HepG2 (cell line): Measurements from ENCODE around the gene RABGAP1. TPM values are rescaled to one million over a fixed set of nuclear protein-coding genes. Genes with fewer than 3 reads are reported as not detected.

ENCODE experiments used
- ATAC-seq: fragments of 200-7000 bp; cut with Tn5 transposase; 3 replicates; pipeline ENCODE4 v1.9.1; 2020; ENCODE audit warnings: mild to moderate bottlenecking, moderate library complexity
- BruUV-seq: library from RNA; stranded (reverse); fragments of 400-500 nt; replicated peaks from 2 replicates; lab custom pipeline; 2021; lab: Mats Ljungman, UMichigan
- CTCF ChIA-PET: fragments of 300-600 bp; formaldehyde crosslinking; extraction: SDS; loops from one replicate; lab custom pipeline; 2021; ENCODE audit warnings: low total read pairs, inconsistent platforms, low intra/inter-chr PET ratio; lab: Yijun Ruan, JAX
- POLR2A ChIA-PET: fragments of 350-600 bp; sonication (Branson Sonifier 250); formaldehyde crosslinking; loops from one replicate; lab custom pipeline; 2020; ENCODE audit warnings: antibody characterized with exemption, inconsistent platforms; lab: Yijun Ruan, JAX
- DNase-seq: peaks from one replicate; pipeline ENCODE4 v3.0.0-alpha.2; 2015; ENCODE audit warnings: low spot score
- FAIRE-seq: peaks from 3 replicates; lab custom pipeline; 2011; peaks lifted over from hg19 to GRCh38; lab: Jason Lieb, UNC
- H2AFZ ChIP-seq: one replicate; pipeline ENCODE4 v1.6.1; 2011; ENCODE audit warnings: low read length, inconsistent platforms
- H3K27ac ChIP-seq: fragments of 300-600 bp; 3 replicates; pipeline ENCODE4 v1.8.0; 2011; ENCODE audit warnings: mixed run types, mild to moderate bottlenecking, mixed read lengths, low read length, inconsistent platforms; ENCODE audit not compliant: insufficient read depth; ENCODE audit errors: extremely low read length
- H3K27me3 ChIP-seq, 2 experiments: fragments of 200-600 bp in 1 of 2; 2 replicates in 1 of 2; 3 replicates in 1 of 2; pipeline versions ENCODE4 v1.6.0 to v1.8.0; 2011; ENCODE audit warnings: low read length in 2 of 2, mild to moderate bottlenecking in 2 of 2, moderate library complexity in 2 of 2, inconsistent platforms in 1 of 2; ENCODE audit not compliant: insufficient read depth in 2 of 2, control insufficient read depth in 1 of 2
- H3K36me3 ChIP-seq, 2 experiments: fragments of 200-600 bp in 1 of 2; replicated peaks in 1 of 2; 2 replicates in 1 of 2; 3 replicates in 1 of 2; pipeline versions ENCODE4 v1.5.1 to v1.8.0; 2011; ENCODE audit warnings: low read length in 2 of 2, inconsistent platforms in 1 of 2; ENCODE audit not compliant: insufficient read depth in 2 of 2, control insufficient read depth in 1 of 2
- H3K4me1 ChIP-seq: 2 replicates; pipeline ENCODE4 v1.5.1; 2012; ENCODE audit warnings: low read length, inconsistent platforms; ENCODE audit not compliant: insufficient read depth
- H3K4me2 ChIP-seq: 2 replicates; pipeline ENCODE4 v1.6.0; 2011; ENCODE audit warnings: low read depth, low read length, inconsistent platforms
- H3K4me3 ChIP-seq, 3 experiments: fragments of 200-600 bp in 1 of 3; sonication (generic), shearing (Covaris generic) in 1 of 3; replicated peaks in 1 of 3; 2 replicates each; pipeline ENCODE4 v1.5.1; 2011 to 2016; ENCODE audit warnings: low read length in 3 of 3, inconsistent platforms in 2 of 3, low read depth in 2 of 3, mild to moderate bottlenecking in 2 of 3, control low read depth in 1 of 3, mixed read lengths in 1 of 3; ENCODE audit not compliant: insufficient read depth in 1 of 3
- H3K79me2 ChIP-seq: one replicate; pipeline ENCODE4 v1.6.1; 2011; ENCODE audit warnings: low read length, inconsistent platforms; ENCODE audit not compliant: insufficient read depth
- H3K9ac ChIP-seq: 2 replicates; pipeline ENCODE4 v1.6.0; 2011; ENCODE audit warnings: mild to moderate bottlenecking, low read depth, low read length, inconsistent platforms; ENCODE audit not compliant: insufficient read depth
- H3K9me3 ChIP-seq: 2 replicates; pipeline ENCODE4 v1.5.1; 2012; ENCODE audit warnings: mild to moderate bottlenecking, low read length
- H4K20me1 ChIP-seq: 2 replicates; pipeline ENCODE4 v1.6.0; 2011; ENCODE audit warnings: inconsistent platforms, mild to moderate bottlenecking, low read length, moderate library complexity; ENCODE audit not compliant: insufficient read depth
- RARA ChIP-seq: IDR thresholded peaks from 2 replicates; pipeline ENCODE4 v1.6.1; 2016; ENCODE audit warnings: missing genetic modification reagents, missing compliant biosample characterization
- SOX13 ChIP-seq, 3 experiments: fragments of 450-650 bp in 1 of 3; sonication (generic) in 1 of 3; formaldehyde crosslinking in 1 of 3; IDR thresholded peaks in 2 of 3; conservative IDR thresholded peaks in 1 of 3; 2 replicates each; pipeline versions ENCODE4 v1.5.0 to v1.6.1; 2016 to 2020; ENCODE audit warnings: antibody characterized with exemption in 1 of 3, mild to moderate bottlenecking in 1 of 3, missing compliant biosample characterization in 1 of 3, missing genetic modification reagents in 1 of 3, moderate library complexity in 1 of 3
- TFAP4 ChIP-seq: sonication (generic); IDR thresholded peaks from 2 replicates; pipeline ENCODE4 v1.6.1; 2016; ENCODE audit warnings: low read depth, borderline replicate concordance
- ZBTB40 ChIP-seq, 2 experiments: fragments of 450-650 bp in 1 of 2; sonication (generic) in 1 of 2; formaldehyde crosslinking in 1 of 2; IDR thresholded peaks; 2 replicates each; pipeline versions ENCODE4 v1.6.1 to v1.8.0; 2016 to 2022; ENCODE audit warnings: antibody characterized with exemption in 1 of 2, mild to moderate bottlenecking in 1 of 2, missing genetic modification reagents in 1 of 2
- ZNF652 ChIP-seq: IDR thresholded peaks from 2 replicates; pipeline ENCODE4 v1.6.1; 2016; ENCODE audit warnings: low read depth, borderline replicate concordance
- in situ Hi-C: cut with HindIII; loops from 2 replicates; pipeline ENCODE4 v1.10.0; 2017; ENCODE audit warnings: low pct_unique_long_range_greater_than_20kb; ENCODE audit not compliant: extremely low pct_ligation_motif_present
- intact Hi-C: fragments of 100-400 bp; cut with micrococcal nuclease; formaldehyde crosslinking; loops from one replicate; pipeline ENCODE4 v1.10.0; 2022; ENCODE audit not compliant: unreplicated experiment
- polyA plus RNA-seq, 8 experiments: library from polyadenylated mRNA; depleted of rRNA in 3 of 8; stranded (reverse) in 7 of 8; unstranded in 1 of 8; fragments of >200 nt; fragmentation: Illumina TruSeq in 4 of 8; extraction: Trizol in 4 of 8; gene quantifications; 2 replicates each; pipeline versions ENCODE4 v1.2.1 to v1.2.3, GENCODE V29; 2011 to 2016; ENCODE audit warnings: low read depth in 4 of 8, missing spikeins in 1 of 8, mixed read lengths in 1 of 8; ENCODE audit not compliant: insufficient read depth in 1 of 8
- total RNA-seq, 5 experiments: library from RNA; depleted of rRNA; stranded (reverse); fragments of >200 nt; fragmentation: Illumina TruSeq; extraction: Trizol; gene quantifications; 2 replicates each; pipeline ENCODE4 v1.2.3, GENCODE V29; 2016; ENCODE audit warnings: low read depth in 1 of 5

RABGAP1 gene
- total and polyA plus RNA-seq, 2 of the 13 experiments (the other 11 are each of a cell fraction or from before 2014, with no cell fraction given) = 19.1 to 19.3 TPM

DNA sequence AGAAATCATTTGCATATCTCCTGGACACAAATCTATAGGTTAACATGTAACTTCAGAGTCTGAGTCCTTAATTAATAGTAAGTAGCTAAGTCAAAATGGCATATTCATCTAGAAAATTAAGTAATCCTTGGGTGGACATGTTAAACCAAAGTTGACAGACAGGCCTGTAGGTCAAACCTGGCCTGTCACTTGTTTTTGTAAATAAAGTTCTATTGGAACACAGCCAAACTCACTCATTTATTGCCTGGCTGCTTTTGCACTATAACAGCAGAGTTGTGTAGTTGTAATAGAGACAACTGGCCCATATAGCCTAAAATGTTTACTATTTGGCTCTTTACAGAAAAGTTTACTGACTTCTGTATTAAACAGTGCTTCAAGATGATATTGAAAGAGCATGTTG is 68.1 kb downstream of the RABGAP1 start:
- intact Hi-C loops = no loop called here
- BruUV-seq = no TSS peak
- H3K9me3 ChIP-seq = no peaks in the 10 kb centered on the region

More for the DNA sequence above, 68.1 kb downstream of the RABGAP1 start:
- ChIA-PET CTCF (no interaction called here), POLR2A (interaction anchor here (0.6 kb wide), 1 partner anchor 12 kb away, joined by 3 read pairs; no protein-coding TSS in a partner anchor)
- H3K27me3 ChIP-seq = no peaks in the 10 kb centered on the region
- FAIRE-seq = no peak
- H3K79me2 ChIP-seq = no peaks in the 10 kb centered on the region
- in situ Hi-C loops = no loop called here
- no peaks in the 10 kb centered on the region for H4K20me1 ChIP-seq
- no peak for DNase-seq
- no peak overlapping the region for H3K4me2 ChIP-seq
- TF ChIP-seq TFAP4 = no peak
- TF ChIP-seq RARA = peak; percentile 57
- TF ChIP-seq ZNF652 (CRISPR knock-in tag) = peak; percentile 40; the same call in 1 of the 2 replicates
- TF ChIP-seq ZBTB40 (IDR thresholded peaks at IDR 0.05) = no peak
- peak; percentile 58; the same call in 1 of the 2 replicates for TF ChIP-seq ZBTB40 (CRISPR knock-in tag; IDR thresholded peaks at IDR 0.05)
- TF ChIP-seq SOX13 (IDR thresholded peaks at IDR 0.05) = no peak
- no peak for TF ChIP-seq SOX13 (CRISPR knock-in tag; conservative IDR thresholded peaks at IDR 0.05 in 1 of 2, IDR thresholded peaks at IDR 0.05 in 1 of 2)
- peaks cover 3 to 16% of the 10 kb centered on the region in 2 experiments; a peak in 3 of 5 replicates for H3K36me3 ChIP-seq
- no peak overlapping the region for H2AFZ ChIP-seq
- ATAC-seq = no peak
- no peak overlapping the region for H3K4me3 ChIP-seq
- H3K4me1 ChIP-seq = peaks cover 54% of the 10 kb centered on the region
- no peak overlapping the region for H3K9ac ChIP-seq
- H3K27ac ChIP-seq = no peak overlapping the region
